Measurements from ENCODE around the gene MLXIP.

The MLXIP gene

DNA sequence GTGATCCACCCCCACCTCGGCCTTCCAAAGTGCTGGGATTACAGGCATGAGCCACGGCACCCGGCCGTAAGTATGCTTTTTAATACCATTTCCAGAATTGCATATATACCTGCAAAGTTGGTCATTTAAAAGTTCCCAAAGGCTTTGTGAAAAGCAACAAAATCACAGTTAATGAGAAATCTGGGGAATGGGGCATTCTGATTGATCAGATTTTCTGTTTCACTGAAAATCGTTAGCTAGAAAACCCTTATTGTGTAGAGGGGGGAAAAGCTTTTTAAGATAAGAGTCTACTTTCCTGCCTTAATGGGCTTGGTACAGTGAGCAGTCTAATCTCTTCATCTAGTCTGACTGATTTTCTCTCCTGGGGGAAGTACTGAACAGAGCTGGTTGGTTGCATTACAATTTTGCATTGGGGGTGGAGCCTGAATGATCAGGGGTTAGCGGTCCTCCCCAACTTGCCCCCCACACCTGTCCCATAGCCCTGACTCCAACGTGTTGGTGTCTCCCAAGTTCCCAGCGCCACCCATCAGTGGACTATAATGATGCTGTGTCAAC lies 71.6 kb downstream of the MLXIP start:
- Histone ChIP-seq H3K79me2 (ENCODE audit: control insufficient read depth, insufficient read depth, low read length, unreplicated experiment) (no peaks in the 10 kb centered on the region), H3K4me3 (ENCODE audit: low read depth, low read length) (no peak overlapping the region), H3K36me3 (ENCODE audit: insufficient read depth, low read length) (no peaks in the 10 kb centered on the region), H2AFZ (ENCODE audit: low read length, unreplicated experiment) (no peak overlapping the region), H3K27ac (ENCODE audit: low read depth, low read length) (no peak overlapping the region), H3K4me1 (ENCODE audit: control insufficient read depth, insufficient read depth, low read length, unreplicated experiment) (no peaks in the 10 kb centered on the region), H3K27me3 (ENCODE audit: insufficient read depth, low read length) (no peaks in the 10 kb centered on the region)

DNA sequence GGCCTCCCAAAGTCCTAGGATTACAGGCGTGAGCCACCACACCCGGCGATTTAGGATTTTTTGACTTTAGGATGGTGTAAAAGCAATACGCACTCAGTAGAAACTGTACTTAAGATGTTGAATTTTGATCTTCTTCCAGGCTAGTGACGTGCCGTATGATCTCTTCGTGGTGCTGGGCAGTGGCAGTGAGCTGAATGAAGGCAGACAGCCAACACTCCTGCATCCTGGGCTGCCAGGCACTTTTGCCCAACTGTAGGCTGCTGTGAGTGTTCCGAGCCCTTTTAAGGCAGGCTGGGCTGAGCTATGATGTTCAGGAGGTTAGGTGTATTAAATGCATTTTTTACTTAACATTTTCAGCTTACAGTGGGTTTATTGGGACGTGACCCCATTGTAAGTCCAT lies 74.2 kb downstream of the MLXIP start:
- Histone ChIP-seq H3K36me3 (ENCODE audit: insufficient read depth, low read length) (no peaks in the 10 kb centered on the region), H3K4me3 (ENCODE audit: low read depth, low read length) (no peak overlapping the region), H3K79me2 (ENCODE audit: control insufficient read depth, insufficient read depth, low read length, unreplicated experiment) (no peaks in the 10 kb centered on the region), H3K27me3 (ENCODE audit: insufficient read depth, low read length) (no peaks in the 10 kb centered on the region), H3K27ac (ENCODE audit: low read depth, low read length) (no peak overlapping the region), H2AFZ (ENCODE audit: low read length, unreplicated experiment) (no peak overlapping the region), H3K4me1 (ENCODE audit: control insufficient read depth, insufficient read depth, low read length, unreplicated experiment) (no peaks in the 10 kb centered on the region)

DNA sequence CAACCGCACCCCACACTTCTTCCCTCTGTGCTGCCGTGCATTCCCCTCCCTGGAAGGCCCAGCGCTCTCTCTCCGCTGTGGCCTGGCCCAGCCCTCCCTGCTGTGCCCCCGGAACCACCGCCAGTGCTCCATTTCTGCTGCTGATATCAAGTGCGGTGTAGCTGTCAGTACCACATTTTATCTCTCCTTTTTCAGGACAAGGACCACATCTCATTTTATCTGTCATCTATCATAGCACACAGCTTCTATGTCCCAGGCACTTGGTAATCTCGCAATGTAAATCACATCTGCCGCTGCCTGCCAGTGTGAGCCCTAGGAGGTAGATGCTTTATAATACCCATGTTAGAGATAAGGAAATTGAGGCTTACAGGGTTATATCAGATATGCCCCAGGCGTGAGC lies 77.1 kb downstream of the MLXIP start:
- Histone ChIP-seq H3K27me3 (ENCODE audit: insufficient read depth, low read length) (no peaks in the 10 kb centered on the region), H3K36me3 (ENCODE audit: insufficient read depth, low read length) (no peaks in the 10 kb centered on the region), H3K4me3 (ENCODE audit: low read depth, low read length) (no peak overlapping the region), H3K27ac (ENCODE audit: low read depth, low read length) (no peak overlapping the region), H2AFZ (ENCODE audit: low read length, unreplicated experiment) (no peak overlapping the region), H3K4me1 (ENCODE audit: control insufficient read depth, insufficient read depth, low read length, unreplicated experiment) (no peaks in the 10 kb centered on the region), H3K79me2 (ENCODE audit: control insufficient read depth, insufficient read depth, low read length, unreplicated experiment) (no peaks in the 10 kb centered on the region)

DNA sequence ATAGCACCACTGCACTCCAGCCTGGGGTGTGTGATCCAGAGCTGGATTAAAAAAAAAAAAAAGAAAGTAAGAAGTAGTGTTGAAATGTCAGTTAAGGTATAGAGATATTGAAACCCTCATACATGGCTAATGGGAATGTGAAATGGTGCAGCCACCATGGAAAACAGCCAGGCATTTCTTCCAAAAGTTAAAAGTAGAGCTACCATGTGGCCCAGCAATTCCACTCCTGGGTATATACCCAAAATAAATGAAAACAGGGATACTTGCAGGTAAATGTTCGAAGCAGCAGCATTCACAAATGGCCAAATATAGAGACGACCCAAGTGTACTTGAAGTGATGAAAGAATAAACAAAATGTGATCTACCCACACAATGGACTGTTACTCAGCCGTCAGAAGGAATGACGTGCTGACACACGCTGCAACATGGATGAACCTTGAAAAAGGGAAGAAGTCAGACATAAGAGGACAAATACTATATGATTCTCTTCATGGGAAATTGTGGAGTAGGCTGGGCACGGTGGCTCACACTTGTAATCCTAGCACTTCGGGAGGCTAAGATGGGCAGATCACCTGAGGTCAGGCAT lies 80.2 kb downstream of the MLXIP start:
- Histone ChIP-seq H3K4me3 (ENCODE audit: low read depth, low read length) (no peak overlapping the region), H2AFZ (ENCODE audit: low read length, unreplicated experiment) (no peak overlapping the region), H3K4me1 (ENCODE audit: control insufficient read depth, insufficient read depth, low read length, unreplicated experiment) (no peaks in the 10 kb centered on the region), H3K79me2 (ENCODE audit: control insufficient read depth, insufficient read depth, low read length, unreplicated experiment) (no peaks in the 10 kb centered on the region), H3K27me3 (ENCODE audit: insufficient read depth, low read length) (no peaks in the 10 kb centered on the region), H3K27ac (ENCODE audit: low read depth, low read length) (no peak overlapping the region), H3K36me3 (ENCODE audit: insufficient read depth, low read length) (no peaks in the 10 kb centered on the region)

DNA sequence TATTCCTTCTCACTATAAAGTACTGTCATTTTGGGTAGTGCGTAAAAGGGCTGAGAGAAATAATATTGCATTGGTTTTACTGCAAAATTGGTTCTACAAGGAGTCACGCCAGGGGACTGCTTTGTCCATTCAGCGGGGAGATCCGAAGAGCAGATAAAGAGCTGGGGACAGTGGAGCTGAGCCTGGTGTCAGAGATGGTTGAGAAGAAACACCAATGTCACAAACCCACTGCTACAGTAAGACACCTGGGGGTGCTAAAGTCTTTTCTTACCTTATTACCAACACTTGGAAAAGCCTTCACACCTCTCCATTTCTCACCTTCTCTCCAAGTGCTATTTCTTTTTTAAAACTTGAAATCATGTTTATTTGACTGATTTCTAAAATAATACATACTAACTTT lies 81.3 kb downstream of the MLXIP start:
- Histone ChIP-seq H3K36me3 (ENCODE audit: insufficient read depth, low read length) (no peaks in the 10 kb centered on the region), H3K79me2 (ENCODE audit: control insufficient read depth, insufficient read depth, low read length, unreplicated experiment) (no peaks in the 10 kb centered on the region), H2AFZ (ENCODE audit: low read length, unreplicated experiment) (no peak overlapping the region), H3K27ac (ENCODE audit: low read depth, low read length) (no peak overlapping the region), H3K27me3 (ENCODE audit: insufficient read depth, low read length) (no peaks in the 10 kb centered on the region), H3K4me1 (ENCODE audit: control insufficient read depth, insufficient read depth, low read length, unreplicated experiment) (no peaks in the 10 kb centered on the region), H3K4me3 (ENCODE audit: low read depth, low read length) (no peak overlapping the region)

DNA sequence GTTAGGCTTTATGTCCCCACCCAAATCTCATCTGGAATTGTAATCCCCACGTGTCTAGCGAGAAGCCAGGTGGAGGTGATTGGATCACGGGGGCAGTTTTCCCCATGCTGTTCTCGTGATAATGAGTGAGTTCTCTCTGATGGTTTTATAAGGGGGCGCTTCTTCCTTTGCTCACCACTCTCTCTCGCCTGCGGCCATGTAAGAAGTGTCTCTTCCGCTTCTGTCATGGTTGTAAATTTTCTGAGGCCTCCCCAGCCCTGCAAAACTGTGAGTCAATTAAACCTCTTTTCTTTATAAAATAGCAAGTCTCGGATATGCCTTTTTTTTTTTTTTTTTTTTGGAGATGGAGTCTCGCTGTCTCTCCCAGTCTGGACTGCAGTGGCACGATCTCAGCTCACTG lies 82.2 kb downstream of the MLXIP start:
- Histone ChIP-seq H3K27me3 (ENCODE audit: insufficient read depth, low read length) (no peaks in the 10 kb centered on the region), H3K4me1 (ENCODE audit: control insufficient read depth, insufficient read depth, low read length, unreplicated experiment) (no peaks in the 10 kb centered on the region), H3K4me3 (ENCODE audit: low read depth, low read length) (no peak overlapping the region), H3K36me3 (ENCODE audit: insufficient read depth, low read length) (no peaks in the 10 kb centered on the region), H2AFZ (ENCODE audit: low read length, unreplicated experiment) (no peak overlapping the region), H3K27ac (ENCODE audit: low read depth, low read length) (no peak overlapping the region), H3K79me2 (ENCODE audit: control insufficient read depth, insufficient read depth, low read length, unreplicated experiment) (no peaks in the 10 kb centered on the region)

DNA sequence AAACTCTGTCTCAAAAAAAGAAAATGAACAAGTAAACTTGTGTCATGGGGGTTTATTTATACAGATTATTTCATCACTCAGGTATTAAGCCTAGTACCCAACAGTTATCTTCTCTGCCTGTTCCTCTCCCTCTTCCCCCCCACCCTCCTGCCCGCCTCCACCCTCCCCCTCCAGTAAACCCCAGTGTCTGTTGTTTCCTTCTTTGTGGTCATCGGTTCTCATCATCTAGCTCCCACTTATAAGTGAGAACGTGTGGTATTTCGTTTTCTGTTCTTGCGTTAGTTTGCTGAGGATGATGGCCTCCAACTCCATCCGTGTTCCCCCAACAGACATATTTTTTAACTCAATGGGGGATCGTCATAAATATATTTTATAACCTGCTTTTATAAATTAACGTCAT lies 83.1 kb downstream of the MLXIP start:
- Histone ChIP-seq H3K4me1 (ENCODE audit: control insufficient read depth, insufficient read depth, low read length, unreplicated experiment) (no peaks in the 10 kb centered on the region), H3K36me3 (ENCODE audit: insufficient read depth, low read length) (no peaks in the 10 kb centered on the region), H3K27me3 (ENCODE audit: insufficient read depth, low read length) (no peaks in the 10 kb centered on the region), H3K79me2 (ENCODE audit: control insufficient read depth, insufficient read depth, low read length, unreplicated experiment) (no peaks in the 10 kb centered on the region), H3K27ac (ENCODE audit: low read depth, low read length) (no peak overlapping the region), H2AFZ (ENCODE audit: low read length, unreplicated experiment) (no peak overlapping the region), H3K4me3 (ENCODE audit: low read depth, low read length) (no peak overlapping the region)

DNA sequence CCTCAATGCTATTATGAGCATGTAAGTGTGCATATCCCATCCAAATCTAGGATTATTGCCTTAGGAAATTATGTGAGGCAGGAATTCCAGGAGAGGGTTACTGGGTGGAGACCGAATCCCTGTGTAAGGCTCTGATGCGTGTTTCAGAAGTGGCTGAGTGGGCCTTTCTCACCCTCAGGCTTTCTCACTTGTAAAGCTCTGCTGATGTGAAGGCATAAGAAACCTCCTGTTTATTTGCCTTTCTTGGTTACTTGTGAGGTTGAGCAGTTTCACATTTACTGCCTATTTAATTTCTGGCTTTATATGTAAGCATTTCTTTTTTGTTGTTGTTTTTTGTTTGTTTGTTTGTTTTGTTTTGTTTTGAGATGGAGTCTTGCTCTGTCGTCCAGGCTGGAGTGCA lies 84.4 kb downstream of the MLXIP start:
- Histone ChIP-seq H3K27ac (ENCODE audit: low read depth, low read length) (no peak overlapping the region), H3K4me3 (ENCODE audit: low read depth, low read length) (no peak overlapping the region), H3K27me3 (ENCODE audit: insufficient read depth, low read length) (no peaks in the 10 kb centered on the region), H2AFZ (ENCODE audit: low read length, unreplicated experiment) (no peak overlapping the region), H3K79me2 (ENCODE audit: control insufficient read depth, insufficient read depth, low read length, unreplicated experiment) (no peaks in the 10 kb centered on the region), H3K36me3 (ENCODE audit: insufficient read depth, low read length) (no peaks in the 10 kb centered on the region), H3K4me1 (ENCODE audit: control insufficient read depth, insufficient read depth, low read length, unreplicated experiment) (no peaks in the 10 kb centered on the region)

DNA sequence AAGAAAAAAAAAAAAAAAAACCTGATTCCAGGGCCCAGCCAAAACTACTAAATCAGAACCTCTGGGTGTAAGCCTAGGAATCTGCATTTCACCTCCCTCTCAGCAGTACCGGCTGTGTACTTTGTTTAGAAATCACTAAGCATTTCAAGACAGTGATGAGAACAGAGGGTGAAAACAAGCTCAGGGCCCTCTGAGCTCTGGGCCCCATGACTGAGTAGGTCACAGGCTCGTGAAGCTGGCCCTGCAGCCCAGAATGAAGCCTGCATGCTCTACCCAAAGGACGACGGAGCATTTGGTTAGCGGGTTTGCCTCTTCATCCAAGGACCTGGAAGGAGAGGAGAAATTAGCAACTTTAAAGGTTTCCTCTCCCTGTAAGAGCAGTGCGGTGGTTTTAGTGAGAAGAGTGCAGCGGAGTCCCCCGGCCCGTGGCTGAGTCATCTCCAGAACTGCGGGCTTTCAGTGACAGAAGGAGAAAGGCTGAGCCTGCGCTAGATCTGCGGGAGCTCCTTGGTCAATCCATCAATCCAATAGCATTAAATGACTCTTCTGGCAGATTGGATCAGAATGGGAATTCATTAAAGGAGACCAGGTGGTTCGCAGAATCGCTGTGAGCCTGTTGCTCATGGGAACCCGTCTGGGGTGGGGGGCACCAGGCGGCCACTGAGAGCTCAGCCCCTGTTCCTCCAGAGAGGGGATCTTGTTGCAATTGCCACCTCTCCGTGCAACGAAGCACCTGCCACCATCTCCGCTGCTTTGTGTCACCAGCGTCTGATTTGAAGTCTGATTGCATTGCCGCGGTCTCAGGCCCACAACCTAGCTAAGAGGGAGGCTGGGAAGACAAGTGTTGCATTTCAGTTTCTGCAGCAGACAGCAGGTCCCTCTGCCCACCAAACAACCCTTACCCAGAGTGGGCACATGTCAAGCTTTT lies 88.1 kb downstream of the MLXIP start:
- H3K4me1 ChIP-seq (ENCODE audit: control insufficient read depth, insufficient read depth, low read length, unreplicated experiment) = no peaks in the 10 kb centered on the region
- H3K27me3 ChIP-seq (ENCODE audit: insufficient read depth, low read length) = no peaks in the 10 kb centered on the region
- no peaks in the 10 kb centered on the region for H3K36me3 ChIP-seq (ENCODE audit: insufficient read depth, low read length)
- no peak overlapping the region for H3K4me3 ChIP-seq (ENCODE audit: low read depth, low read length)
- H3K27ac ChIP-seq (ENCODE audit: low read depth, low read length) = no peak overlapping the region
- no peaks in the 10 kb centered on the region for H3K79me2 ChIP-seq (ENCODE audit: control insufficient read depth, insufficient read depth, low read length, unreplicated experiment)
- H2AFZ ChIP-seq (ENCODE audit: low read length, unreplicated experiment) = no peak overlapping the region

DNA sequence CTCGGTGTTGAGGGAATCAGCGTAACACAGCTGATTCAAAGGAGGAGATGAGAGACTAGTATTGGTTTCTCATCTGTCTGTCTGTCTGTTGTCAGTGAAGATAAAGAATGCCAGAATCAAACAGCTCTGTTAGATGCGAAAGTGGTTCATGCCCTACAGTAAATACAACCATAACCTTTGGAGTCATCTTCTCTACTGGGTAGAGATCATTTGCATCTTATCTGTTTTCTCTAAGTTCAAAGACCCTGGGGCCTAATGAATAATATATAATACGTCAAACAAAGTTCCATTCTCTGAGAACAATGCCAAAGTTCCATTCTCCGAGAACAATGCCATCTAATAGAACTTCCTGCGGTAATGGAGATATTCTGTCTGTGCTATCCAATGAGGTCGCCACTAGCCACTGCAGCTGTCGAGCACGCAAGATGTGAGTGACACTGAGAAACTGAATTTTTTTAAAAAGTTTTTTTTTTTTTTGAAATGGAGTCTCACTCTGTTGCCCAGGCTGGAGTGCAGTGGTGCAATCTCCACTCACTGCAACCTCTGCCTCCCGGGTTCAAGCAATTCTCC lies 88.9 kb downstream of the MLXIP start:
- no peaks in the 10 kb centered on the region for H3K36me3 ChIP-seq (ENCODE audit: insufficient read depth, low read length)
- H3K27me3 ChIP-seq (ENCODE audit: insufficient read depth, low read length) = no peaks in the 10 kb centered on the region
- no peak overlapping the region for H2AFZ ChIP-seq (ENCODE audit: low read length, unreplicated experiment)
- H3K27ac ChIP-seq (ENCODE audit: low read depth, low read length) = no peak overlapping the region
- no peaks in the 10 kb centered on the region for H3K79me2 ChIP-seq (ENCODE audit: control insufficient read depth, insufficient read depth, low read length, unreplicated experiment)
- no peak overlapping the region for H3K4me3 ChIP-seq (ENCODE audit: low read depth, low read length)
- no peaks in the 10 kb centered on the region for H3K4me1 ChIP-seq (ENCODE audit: control insufficient read depth, insufficient read depth, low read length, unreplicated experiment)
